Caco-2 (cell line): ENCODE data around the gene SNAPC4. TPM values are rescaled to one million over a fixed set of nuclear protein-coding genes. Genes with fewer than 3 reads are reported as not detected.

Experiments
- BruUV-seq: library from RNA; stranded (reverse); fragments of 400-500 nt; replicated peaks from 2 replicates; lab custom pipeline; 2021; lab: Mats Ljungman, UMichigan
- CTCF ChIA-PET: fragments of 300-600 bp; sonication (Branson Sonifier 250); formaldehyde crosslinking; loops from one replicate; lab custom pipeline; 2022; ENCODE audit warnings: antibody characterized with exemption; lab: Charles Lee
- POLR2A ChIA-PET: fragments of 300-600 bp; sonication (Branson Sonifier 250); formaldehyde crosslinking; loops from one replicate; lab custom pipeline; 2022; ENCODE audit warnings: antibody characterized with exemption; lab: Charles Lee
- DNase-seq, 2 experiments: peaks; one replicate each; pipeline versions ENCODE4 v3.0.0 to v3.0.0-alpha.2; 2020 to 2022
- H3K27me3 ChIP-seq: replicated peaks from 2 replicates; pipeline ENCODE4 v1.6.0; 2011; ENCODE audit warnings: low read length; ENCODE audit not compliant: control insufficient read depth, insufficient read depth
- H3K36me3 ChIP-seq: 2 replicates; pipeline ENCODE4 v1.5.1; 2011; ENCODE audit warnings: low read length; ENCODE audit not compliant: control insufficient read depth, insufficient read depth
- H3K4me1 ChIP-seq: fragments of 250-450 bp; sonication (Bioruptor Pico); 2 replicates; pipeline ENCODE4 v1.5.1; 2020; ENCODE audit warnings: mild to moderate bottlenecking
- H3K4me3 ChIP-seq: 2 replicates; pipeline ENCODE4 v1.5.1; 2011; ENCODE audit warnings: low read depth, mild to moderate bottlenecking, control low read depth, low read length
- H3K9me3 ChIP-seq: fragments of 250-450 bp; sonication (Bioruptor Pico); 2 replicates; pipeline ENCODE4 v1.5.1; 2020; ENCODE audit warnings: mild to moderate bottlenecking, moderate library complexity
- H3K27ac Mint-ChIP-seq: one replicate; pipeline ENCODE4 v1.8.0; 2022; ENCODE audit warnings: mixed read lengths; ENCODE audit not compliant: unreplicated experiment
- H3K27me3 Mint-ChIP-seq: one replicate; pipeline ENCODE4 v1.8.0; 2022; ENCODE audit warnings: mixed read lengths; ENCODE audit not compliant: insufficient read depth, unreplicated experiment
- H3K36me3 Mint-ChIP-seq: one replicate; pipeline ENCODE4 v1.8.0; 2022; ENCODE audit warnings: mild to moderate bottlenecking, mixed read lengths; ENCODE audit not compliant: insufficient read depth, unreplicated experiment
- H3K4me1 Mint-ChIP-seq: one replicate; pipeline ENCODE4 v1.8.0; 2022; ENCODE audit warnings: low read depth, mixed read lengths; ENCODE audit not compliant: unreplicated experiment
- H3K4me3 Mint-ChIP-seq: one replicate; pipeline ENCODE4 v1.8.0; 2022; ENCODE audit warnings: mild to moderate bottlenecking, moderate library complexity, mixed read lengths; ENCODE audit not compliant: unreplicated experiment
- H3K9me3 Mint-ChIP-seq: one replicate; pipeline ENCODE4 v1.8.0; 2022; ENCODE audit warnings: mixed read lengths; ENCODE audit not compliant: unreplicated experiment
- CTCF ChIP-seq, 2 experiments: fragments of 200-600 bp in 1 of 2; IDR thresholded peaks; 1 replicate in 1 of 2; 2 replicates in 1 of 2; pipeline versions ENCODE4 v1.5.1 to v1.8.0; 2011 to 2022; ENCODE audit warnings: antibody characterized with exemption in 1 of 2, control low read depth in 1 of 2, inconsistent platforms in 1 of 2, low read depth in 1 of 2, low read length in 1 of 2, mild to moderate bottlenecking in 1 of 2, moderate library complexity in 1 of 2; ENCODE audit not compliant: insufficient read depth in 1 of 2, severe bottlenecking in 1 of 2, unreplicated experiment in 1 of 2
- intact Hi-C: fragments of 100-400 bp; cut with micrococcal nuclease; formaldehyde crosslinking; loops from one replicate; pipeline ENCODE4 v1.10.0; 2022; ENCODE audit not compliant: unreplicated experiment
- total RNA-seq: library from RNA; stranded (reverse); gene quantifications from 2 replicates; pipeline ENCODE4 v1.2.3, GENCODE V29; 2022

The SNAPC4 gene
- total RNA-seq, 1 experiment from 2014 or later: 15.3 TPM

GRCh38 chr9:136416427-136416826 is 16.5 kb upstream of the SNAPC4 start:
- H3K4me3 ChIP-seq: no peak overlapping the region
- Mint-ChIP-seq H3K27me3 (no peaks in the 10 kb centered on the region), H3K9me3 (no peaks in the 10 kb centered on the region), H3K27ac (no peak overlapping the region), H3K36me3 (peaks cover 86% of the 10 kb centered on the region), H3K4me3 (no peak overlapping the region), H3K4me1 (peaks cover 3% of the 10 kb centered on the region)
- intact Hi-C loops: no loop called here
- H3K9me3 ChIP-seq: no peaks in the 10 kb centered on the region
- DNase-seq: no peak
- H3K36me3 ChIP-seq: peaks cover 9% of the 10 kb centered on the region
- peaks cover 8% of the 10 kb centered on the region for H3K4me1 ChIP-seq
- no peak for TF ChIP-seq CTCF (IDR thresholded peaks at IDR 0.05; ENCODE audit: insufficient read depth in 1 of 2, low read depth in 1 of 2, low read length in 1 of 2, severe bottlenecking in 1 of 2, unreplicated experiment in 1 of 2)
- no peaks in the 10 kb centered on the region for H3K27me3 ChIP-seq
- POLR2A ChIA-PET: no interaction called here
- CTCF ChIA-PET: no interaction called here
- BruUV-seq: no TSS peak

GRCh38 chr9:136412962-136413361 is 13.0 kb upstream of the SNAPC4 start:
- Mint-ChIP-seq H3K27ac (no peak overlapping the region), H3K27me3 (no peaks in the 10 kb centered on the region), H3K36me3 (peaks cover 90% of the 10 kb centered on the region), H3K4me3 (no peak overlapping the region), H3K9me3 (no peaks in the 10 kb centered on the region), H3K4me1 (peaks cover 16% of the 10 kb centered on the region)
- peaks cover 7% of the 10 kb centered on the region for H3K36me3 ChIP-seq
- ChIA-PET POLR2A (interaction anchor here (1.0 kb wide), 1 partner anchor 50 kb away, joined by 3 read pairs; no protein-coding TSS in a partner anchor), CTCF (no interaction called here)
- peaks cover 12% of the 10 kb centered on the region for H3K4me1 ChIP-seq
- intact Hi-C loops: no loop called here
- TF ChIP-seq CTCF (IDR thresholded peaks at IDR 0.05; ENCODE audit: insufficient read depth in 1 of 2, low read depth in 1 of 2, low read length in 1 of 2, severe bottlenecking in 1 of 2, unreplicated experiment in 1 of 2): no peak
- no peaks in the 10 kb centered on the region for H3K27me3 ChIP-seq
- DNase-seq: no peak
- H3K4me3 ChIP-seq: no peak overlapping the region
- no TSS peak for BruUV-seq
- H3K9me3 ChIP-seq: no peaks in the 10 kb centered on the region

GRCh38 chr9:136411378-136411777 is 11.4 kb upstream of the SNAPC4 start:
- no peak for DNase-seq
- CTCF ChIA-PET: interaction anchor here (0.6 kb wide), 1 partner anchor 27 kb away, joined by 4 read pairs; no protein-coding TSS in a partner anchor

More at GRCh38 chr9:136411378-136411777, 11.4 kb upstream of the SNAPC4 start:
- TSS peak; percentile 68 for BruUV-seq
- Mint-ChIP-seq H3K36me3 (peaks cover 81% of the 10 kb centered on the region), H3K4me3 (peak overlapping the region; percentile 76), H3K4me1 (peaks cover 16% of the 10 kb centered on the region), H3K27me3 (no peaks in the 10 kb centered on the region), H3K27ac (peak overlapping the region; percentile 85), H3K9me3 (no peaks in the 10 kb centered on the region)
- no peak for TF ChIP-seq CTCF (IDR thresholded peaks at IDR 0.05; ENCODE audit: insufficient read depth in 1 of 2, low read depth in 1 of 2, low read length in 1 of 2, severe bottlenecking in 1 of 2, unreplicated experiment in 1 of 2)
- POLR2A ChIA-PET: no interaction called here
- peaks cover 9% of the 10 kb centered on the region for H3K36me3 ChIP-seq
- peak overlapping the region; percentile 81 for H3K4me3 ChIP-seq
- intact Hi-C loops: no loop called here
- peaks cover 12% of the 10 kb centered on the region for H3K4me1 ChIP-seq
- H3K27me3 ChIP-seq: no peaks in the 10 kb centered on the region
- no peaks in the 10 kb centered on the region for H3K9me3 ChIP-seq
